HG03039 (cell line): Measurements from ENCODE around the gene EYA2.
"Not testable (repeated sequence)": the region's sequence is repeated elsewhere in the genome, so short reads cannot be mapped to it uniquely, and the experiment has no call there.

ENCODE experiments used
- ATAC-seq: cut with Tn5 transposase; IDR thresholded peaks from one replicate; pipeline ENCODE4 v1.9.1; 2021; ENCODE audit warnings: mild to moderate bottlenecking, moderate library complexity; ENCODE audit not compliant: unreplicated experiment

Gene EYA2

DNA sequence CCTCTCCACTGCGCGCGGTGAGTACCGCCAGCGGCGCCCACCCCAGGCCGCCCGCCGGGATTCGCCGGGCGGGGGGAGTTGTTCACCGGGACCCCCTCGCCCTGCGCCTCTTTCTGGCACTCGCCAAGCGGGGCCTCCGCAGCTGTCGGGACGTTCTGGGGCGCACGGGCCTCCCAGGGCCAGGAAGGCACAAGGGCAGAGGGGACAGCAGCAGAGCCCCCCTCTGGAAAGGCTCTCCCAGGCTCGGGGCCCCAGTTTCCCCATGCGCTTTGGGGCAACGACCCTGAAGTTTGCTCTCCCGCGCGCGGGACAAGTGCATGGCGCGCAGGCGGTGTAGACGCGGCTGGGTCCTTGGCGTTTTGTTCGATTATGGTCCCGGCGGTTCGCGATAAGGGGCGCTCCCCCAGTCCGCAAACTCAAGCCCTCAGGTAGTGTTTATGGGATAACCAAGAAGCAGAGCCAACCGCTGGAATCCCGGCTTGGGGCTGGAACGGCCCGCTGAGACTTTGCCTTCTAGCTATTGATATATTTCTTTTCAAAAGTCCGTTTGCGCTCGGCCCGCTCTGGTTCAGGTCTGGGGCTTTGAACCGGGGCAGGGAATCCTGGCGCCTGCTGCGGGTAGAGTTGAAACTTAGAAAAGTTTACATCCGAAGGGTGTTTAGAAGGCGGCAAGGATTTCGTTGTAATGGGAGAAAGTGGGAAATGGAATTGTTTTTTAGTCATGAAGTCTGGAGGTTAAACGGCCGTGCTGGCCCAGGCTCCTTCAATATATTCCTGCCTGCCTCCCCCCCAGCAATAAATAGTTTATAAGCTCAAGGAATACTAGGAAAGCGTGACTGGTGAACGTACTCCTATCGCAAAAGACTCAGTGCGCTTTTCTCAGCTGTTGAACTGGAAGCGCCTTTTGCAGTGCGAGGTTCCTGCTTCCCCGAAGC lies 595 bp downstream of the EYA2 start:
- ATAC-seq, result no peak

DNA sequence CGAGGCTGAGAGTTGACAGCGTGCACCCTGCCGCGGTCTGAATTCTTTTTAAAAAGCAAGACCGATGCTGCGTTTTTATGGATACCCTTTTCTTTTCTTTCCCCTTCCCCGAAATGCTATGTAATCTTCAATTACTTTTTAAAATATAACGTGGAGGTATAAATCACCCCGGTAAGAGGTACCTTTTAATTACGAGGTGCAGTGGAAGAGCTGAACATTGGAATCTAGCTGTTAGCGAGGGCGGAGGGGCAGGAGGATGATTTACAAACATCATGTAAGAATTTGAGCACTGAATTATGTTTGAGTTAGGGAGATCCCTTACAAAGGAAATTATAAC lies 1.2 kb downstream of the EYA2 start:
- no peak for ATAC-seq

DNA sequence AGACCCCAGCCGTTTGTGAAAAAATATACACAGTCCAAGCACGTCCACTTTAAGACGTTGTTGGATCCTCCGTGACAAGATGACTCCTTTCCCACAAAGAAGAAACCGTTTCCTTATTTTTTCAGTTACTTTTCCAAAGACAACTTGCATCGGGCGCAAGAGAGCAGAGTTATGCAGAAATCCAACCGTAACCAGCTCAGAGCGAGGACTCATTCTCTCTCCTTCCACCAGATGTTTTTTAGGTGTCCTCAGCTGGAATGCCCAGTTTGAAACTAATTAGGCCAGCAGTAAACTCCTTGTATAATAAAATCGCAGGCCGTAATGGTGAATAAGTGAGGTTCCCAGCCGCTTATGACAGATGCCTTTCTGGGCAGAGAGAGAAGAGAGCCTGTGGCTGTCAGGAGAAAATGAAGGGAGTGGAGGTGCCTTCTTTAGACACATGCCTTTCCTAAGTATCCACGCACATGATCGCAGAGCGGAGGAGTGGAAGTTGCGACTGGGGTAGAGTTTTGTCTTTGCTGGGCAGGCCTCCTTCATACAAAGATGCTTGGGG lies 2.8 kb downstream of the EYA2 start:
- ATAC-seq, result no peak

DNA sequence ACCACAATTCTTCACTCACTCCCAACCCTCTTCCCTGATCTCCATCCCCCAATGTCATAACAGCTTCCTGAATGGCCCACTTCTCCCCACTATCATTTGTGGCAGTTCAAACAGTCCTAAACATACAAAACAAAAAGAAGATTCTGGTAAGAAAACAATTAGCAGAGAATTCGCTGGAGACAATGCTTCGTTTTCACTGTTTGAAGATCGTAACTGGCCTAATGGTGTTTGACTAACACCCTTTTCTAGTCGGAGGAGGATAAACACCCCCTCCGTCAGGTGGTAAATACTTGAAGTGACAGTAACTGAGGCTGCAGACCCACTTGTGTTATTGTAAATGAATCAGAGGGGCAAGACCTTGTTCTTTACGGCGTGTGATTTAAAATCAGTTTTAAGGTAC lies 3.8 kb downstream of the EYA2 start:
- ATAC-seq, result no peak

DNA sequence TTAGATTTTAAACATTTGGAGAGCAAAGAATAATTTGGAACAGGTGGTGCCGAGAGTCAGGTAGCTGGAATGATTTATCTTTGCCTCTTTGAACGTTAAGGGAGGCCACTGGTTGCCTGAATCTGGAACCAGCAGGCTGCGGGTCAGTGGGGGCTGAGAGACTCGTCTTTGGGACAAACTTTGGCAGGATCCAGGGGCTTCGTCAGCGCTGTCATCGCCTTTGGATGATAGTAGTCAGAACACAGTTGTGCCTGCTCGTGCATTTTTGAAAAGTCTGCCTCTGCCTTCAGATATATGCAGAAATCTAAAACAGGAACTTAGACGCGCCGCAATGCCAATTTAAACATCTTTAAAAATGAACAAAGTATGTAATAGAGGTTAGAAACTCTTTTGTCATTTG lies 5.0 kb downstream of the EYA2 start:
- no peak for ATAC-seq

DNA sequence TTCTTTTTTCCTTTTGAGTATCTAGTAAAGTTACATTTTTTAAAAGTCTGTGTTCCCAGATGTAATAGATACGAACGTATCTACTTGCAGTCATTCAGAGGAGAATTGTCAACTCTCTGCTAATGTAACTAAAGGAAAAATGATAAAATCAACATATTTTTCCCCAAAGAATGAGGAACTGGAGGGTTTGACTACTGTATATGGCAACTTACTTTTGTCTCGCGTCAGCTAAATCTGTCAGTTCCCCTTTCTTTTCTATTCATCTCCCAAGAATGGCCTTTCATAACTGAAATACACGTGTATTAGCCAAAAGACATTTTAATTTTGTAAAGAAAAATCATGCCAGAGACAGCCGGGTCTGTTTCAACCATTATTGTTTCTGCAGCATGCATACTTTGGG lies 5.4 kb downstream of the EYA2 start:
- no peak for ATAC-seq

DNA sequence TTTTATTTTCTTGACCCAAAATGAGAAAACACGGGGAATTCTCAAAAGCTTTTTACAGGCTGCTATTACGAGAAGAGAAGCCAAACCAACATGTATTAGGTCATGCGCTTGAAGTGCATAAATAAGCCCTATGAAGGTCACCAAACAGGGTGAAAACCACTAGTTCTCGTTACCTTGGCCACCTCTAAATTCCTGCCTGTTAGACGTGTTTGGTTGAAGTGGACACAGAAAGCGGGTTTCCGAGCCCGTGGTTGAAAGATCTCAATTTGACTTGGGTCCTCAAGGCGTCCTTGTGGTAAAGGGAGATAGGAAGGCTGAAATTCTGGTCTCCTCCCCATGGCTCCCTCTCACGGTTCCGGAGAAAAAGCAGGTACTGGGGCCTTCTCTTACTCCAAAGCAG lies 6.2 kb downstream of the EYA2 start:
- ATAC-seq, result no peak

DNA sequence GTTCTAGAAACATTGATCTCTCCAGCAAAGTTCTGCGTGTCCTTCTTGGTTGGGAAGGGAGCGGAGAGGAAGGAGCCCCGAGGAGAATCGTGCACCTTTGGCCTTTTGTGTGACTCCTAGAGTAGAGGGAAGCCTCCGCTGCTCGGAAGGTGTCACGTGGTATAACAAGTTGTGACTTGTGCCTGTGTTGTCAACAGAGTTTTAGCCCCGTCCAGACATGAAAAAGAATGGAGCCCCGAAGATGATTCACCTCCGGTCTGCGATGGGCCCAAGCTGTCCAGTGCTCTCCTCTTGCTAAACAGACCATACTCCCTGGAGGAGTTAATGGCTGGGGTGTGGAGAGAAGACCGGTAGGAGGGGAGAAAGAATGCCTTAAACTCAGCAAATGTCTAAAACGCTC lies 7.0 kb downstream of the EYA2 start:
- ATAC-seq, result no peak

DNA sequence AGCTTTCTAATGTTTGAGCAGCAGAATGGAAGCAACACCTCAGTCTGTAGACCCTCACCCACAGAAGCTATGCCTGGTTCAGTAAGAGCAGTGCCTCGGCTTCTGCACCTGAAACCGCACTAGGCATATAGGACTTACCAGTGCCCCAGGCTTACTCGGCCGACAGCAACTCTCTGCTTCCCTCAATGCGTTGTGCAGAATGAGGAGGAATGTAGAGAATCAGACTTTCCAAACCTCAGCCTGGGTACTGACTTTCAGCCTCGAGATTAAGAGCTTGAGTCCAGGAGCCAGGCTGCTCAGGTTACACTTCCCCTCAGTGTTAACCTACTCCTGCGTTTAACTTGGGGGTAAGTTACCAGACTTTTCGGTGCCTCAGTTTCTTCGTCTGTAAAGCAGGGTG lies 8.6 kb downstream of the EYA2 start:
- ATAC-seq, result no peak

DNA sequence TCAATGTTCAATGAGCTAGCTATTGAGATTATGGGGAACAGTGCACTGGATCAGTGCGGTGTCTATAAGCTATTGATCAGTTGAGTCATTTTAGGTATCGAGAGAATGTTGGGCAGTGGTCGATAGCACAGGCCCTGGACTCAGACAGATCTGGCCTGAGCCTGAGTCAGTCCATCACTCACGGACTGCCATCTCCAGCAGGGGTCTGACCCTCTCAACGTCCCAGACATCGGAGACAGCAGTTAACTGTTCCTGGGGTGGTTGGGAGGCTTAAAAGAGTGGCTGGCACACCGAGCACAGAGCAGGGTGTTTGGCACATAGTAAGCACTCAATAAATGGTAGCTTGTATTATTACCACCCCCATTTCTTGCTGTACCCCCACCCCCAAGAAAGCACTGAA lies 9.3 kb downstream of the EYA2 start:
- no peak for ATAC-seq

DNA sequence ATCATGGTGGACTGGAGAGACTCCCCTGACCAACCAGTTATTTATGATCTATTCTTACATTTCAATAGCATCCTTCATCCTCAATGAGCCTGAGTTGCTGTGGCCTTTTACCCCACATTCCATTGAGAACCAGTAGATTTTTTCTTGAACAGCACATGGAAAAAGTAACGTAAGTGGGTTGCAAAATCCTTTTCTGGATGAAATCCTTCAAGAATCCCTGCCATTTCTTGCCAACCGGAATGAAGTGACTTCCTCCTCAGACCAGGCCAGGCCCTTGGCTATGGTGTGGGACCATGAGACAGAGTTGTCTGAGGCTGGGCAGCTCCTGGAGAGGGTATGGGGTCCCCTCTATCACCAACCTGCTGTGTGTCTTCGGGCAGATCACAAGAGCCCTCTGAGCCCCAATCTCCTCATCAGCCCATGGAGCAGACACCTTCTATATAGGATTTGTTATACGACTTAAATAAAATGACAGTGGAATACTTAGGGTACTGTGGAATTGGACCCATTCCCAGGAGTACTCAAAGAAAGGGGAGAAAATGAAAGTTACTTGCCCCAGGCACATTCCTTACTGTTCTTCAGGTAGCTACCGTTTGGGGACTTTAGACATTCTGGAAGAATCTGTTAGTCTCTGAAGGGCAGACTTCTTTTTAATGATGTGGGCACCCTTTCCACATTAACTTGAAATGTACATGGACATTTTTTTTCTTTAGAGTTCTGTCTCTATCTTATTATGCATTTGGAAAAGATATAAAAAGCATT lies 10.9 kb downstream of the EYA2 start:
- ATAC-seq, result no peak

DNA sequence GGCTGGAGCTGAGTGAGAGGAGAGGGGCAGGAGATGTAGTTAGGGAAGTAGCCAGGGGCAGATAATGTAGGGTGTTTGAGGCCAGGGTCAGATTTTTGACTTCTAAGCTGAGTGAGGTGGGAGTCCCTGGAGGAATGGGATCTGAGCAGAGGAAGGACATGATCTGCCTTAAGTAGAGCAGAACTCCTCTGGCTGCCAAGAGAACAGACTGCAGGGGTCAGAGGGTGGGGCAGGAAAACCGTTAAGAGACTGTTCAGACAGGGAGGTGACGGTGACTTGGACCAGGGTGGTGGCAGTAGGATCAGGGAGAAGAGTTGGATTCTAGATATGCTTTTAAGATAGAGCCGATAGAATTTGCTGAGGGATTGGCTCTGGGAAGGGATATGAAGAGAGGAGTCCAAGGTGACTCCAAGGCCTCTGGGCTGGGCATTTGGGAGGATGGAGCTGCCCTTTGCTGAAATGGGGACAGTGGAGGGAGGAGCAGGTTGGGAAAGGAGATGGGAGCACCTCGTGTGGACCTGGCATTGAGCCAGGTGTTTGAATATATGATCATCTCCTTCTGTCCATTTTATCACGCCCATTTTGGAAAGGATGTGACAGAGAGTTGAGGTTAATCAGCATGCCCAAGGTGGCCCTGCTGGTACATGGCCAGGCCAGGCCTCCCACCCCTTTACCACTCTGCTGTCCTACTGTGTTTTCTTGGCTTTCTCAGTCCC lies 18.8 kb downstream of the EYA2 start:
- no peak for ATAC-seq

DNA sequence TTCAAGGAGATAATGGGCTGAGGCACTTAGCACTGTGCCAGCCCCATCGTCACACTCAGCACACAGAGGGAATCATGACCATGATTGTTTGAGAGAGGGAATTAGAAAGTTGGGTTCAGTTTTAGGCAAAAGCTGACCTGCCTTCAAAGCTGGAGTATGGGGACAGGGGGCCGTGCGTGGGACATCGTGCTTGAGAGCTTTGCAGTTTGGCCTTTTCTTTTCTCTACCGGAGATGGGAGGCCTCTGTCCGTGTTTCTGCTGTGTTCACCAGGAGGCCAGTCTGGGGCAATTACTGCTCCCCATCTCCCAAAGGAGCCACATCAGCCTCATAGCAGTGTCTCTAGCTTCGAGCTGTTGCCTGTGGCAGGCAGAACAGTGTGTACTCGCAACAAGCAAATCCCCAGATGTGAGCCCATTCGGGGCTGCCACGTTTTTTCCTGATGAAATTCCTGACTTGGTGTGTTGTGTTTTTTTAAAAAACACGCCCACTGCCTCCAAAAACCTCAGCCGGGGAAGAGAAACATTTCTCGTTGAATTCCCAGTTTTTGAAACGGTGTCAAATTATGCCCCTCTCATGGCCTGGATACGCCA lies 20.2 kb downstream of the EYA2 start:
- ATAC-seq, result no peak

DNA sequence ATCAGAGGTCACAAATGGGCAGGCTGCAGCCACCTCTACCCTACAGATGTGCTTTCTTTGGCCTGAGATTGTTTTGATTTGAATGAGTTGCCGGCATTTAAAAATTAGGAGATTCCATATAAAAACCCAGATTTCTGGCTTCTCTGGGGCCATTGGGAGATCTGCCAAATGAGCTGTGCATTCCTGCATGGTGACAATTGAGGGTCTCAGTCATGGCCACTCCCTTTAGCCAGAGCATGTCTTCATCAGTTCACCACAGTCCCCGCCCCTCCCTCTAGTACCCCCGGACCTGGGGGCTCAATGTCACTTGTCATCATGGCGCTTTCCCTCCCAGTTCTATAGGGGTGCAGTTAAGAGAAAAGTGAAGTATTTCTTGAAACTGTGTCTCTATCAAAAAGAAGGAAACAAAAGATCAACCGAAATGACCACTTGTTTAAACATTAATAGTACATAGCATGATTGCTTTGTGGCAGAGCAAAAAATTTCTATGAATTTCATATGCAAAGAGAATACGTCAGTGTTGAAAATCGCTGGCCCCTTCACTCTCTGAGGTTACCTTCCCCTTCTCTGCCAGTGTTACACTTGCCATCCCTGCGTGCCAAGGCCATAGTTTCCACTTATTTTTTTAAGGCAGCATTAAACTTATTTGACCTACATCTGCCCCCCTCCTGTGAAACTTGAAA lies 21.1 kb downstream of the EYA2 start:
- no peak for ATAC-seq

DNA sequence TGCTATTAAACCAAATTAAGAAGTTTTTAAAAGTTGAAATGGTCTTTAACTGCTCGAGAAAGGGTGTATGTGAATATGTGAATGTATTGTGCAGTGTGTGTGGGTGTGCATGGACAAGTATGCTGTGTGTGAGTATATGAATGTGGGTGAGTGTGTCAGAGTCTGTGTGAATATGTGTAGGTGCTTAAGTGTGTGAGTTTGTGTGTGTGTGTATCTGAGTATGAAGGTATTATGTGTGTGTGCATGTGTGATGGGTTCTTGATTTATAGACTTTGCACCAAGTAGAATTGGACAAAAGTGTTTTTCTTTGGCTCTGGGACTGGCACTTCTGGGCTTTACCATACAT lies 21.6 kb downstream of the EYA2 start:
- no peak for ATAC-seq

DNA sequence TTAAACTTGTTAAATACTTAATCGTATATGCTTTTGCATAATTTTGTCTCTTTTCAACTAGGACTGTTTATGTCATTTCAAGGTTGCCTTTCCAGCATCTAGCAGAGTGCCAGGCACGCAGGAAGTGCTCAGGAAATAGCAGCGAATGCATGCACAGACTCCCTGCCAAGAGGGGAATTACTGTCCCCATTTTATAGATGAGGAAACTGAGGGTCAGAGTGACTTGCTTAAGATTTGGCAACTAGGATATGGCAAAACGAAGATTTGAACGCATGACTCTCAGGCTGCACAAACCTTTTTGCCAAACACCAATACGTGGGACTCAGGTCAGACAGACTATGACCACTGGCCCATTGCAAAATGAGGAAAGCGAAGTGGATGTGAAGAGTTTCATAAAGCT lies 22.5 kb downstream of the EYA2 start:
- ATAC-seq, result no peak

DNA sequence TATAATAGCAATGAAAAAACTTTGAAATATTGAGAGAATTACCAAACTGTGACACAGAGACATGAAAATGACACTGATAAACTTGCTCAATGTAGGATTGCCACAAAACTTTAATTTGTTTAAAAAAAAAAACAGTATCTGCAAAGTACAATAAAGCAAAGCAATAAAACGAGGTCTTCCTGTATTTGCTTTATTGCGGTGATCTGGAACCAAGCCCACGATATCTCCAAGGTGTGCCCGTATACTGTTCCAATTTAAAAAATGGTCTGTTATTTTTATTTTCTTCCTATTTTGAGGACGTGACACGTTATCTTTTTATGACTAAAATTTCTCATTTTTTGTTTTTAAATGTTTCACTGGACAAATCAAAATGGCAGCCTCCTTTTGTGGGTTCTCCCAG lies 25.5 kb downstream of the EYA2 start:
- no peak for ATAC-seq

DNA sequence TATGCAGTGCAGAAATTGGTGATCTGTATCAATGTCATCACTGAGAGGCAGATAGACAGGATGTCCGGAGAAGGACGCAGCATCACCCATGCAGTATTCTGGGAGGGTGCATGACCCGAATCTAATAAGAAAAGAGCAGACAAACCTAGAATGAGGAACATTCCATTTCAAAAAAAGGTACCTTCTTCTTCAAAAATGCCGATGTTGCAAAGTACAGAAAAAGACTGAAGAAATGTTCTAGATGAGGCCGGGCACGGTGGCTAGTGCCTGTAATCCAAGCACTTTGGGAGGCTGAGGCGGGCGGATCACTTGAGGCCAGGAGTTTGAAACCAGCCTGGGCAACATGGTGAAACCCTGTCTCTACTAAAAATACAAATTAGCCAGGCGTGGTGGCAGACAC lies 28.2 kb downstream of the EYA2 start:
- ATAC-seq, result not testable (repeated sequence)

DNA sequence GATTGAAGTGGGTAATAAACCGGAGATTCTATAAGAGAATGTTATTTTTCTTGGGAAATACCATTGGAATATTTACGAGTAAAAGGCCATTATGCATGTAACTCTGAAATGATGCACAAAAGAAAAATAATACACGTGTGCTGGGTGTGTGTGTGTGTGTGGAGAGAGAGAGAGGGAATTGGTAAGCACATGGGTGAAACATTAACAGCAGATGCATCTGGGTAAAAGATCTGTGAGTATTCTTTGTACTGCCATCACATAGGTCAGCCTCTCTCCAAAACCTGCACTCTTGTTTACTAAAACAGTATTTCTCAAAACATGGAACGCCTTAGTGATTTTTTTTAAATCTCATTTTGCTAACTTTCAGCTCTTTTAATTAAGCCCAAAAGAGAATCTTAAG lies 28.9 kb downstream of the EYA2 start:
- no peak for ATAC-seq

DNA sequence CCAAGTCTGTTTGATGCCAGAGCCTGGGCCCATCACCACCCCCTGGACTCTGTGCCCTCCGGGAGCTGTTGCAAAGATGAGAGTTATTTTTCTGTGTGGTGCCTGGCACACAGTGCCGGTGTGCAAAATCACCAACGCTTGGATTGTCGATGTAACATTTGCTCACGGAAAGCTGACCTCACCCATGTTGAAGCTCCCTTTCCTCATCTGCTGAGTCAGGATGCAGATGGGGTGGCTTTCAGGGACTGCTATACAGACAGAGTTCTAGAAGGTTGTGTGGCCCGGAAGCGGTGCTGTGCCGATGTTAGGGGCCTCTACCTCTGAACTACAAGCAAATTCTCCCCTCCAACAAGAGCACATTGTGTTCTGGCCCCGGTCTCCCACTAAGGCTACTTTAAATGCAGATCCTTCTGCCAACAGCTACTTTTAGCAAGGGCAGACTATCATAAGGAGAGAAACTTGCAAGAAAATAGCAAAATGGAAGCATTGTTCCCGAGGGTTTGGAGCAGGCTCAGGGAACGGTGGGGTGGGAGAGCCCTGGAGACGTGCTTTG lies 34.0 kb downstream of the EYA2 start:
- ATAC-seq, result no peak
